ENCODE measurements around the gene EXOSC2. TPM values are rescaled to one million over a fixed set of nuclear protein-coding genes. Genes with fewer than 3 reads are reported as not detected.

The EXOSC2 gene
- total and polyA plus RNA-seq, 2 of the 13 experiments (the other 11 are each of a cell fraction or from before 2014, with no cell fraction given), result 27.5 to 63.8 TPM

GRCh38 chr9:130667120-130667435, 26.5 kb upstream of the EXOSC2 start:
- H3K27ac ChIP-seq (ENCODE audit: extremely low read length, insufficient read depth, low read length), result no peak overlapping the region
- DNase-seq (ENCODE audit: low spot score), result no peak
- H2AFZ ChIP-seq (ENCODE audit: low read length), result no peak overlapping the region
- TF ChIP-seq SP4 (CRISPR knock-in tag; IDR thresholded peaks at IDR 0.05) (no peak), ATF7-NPFF (CRISPR knock-in tag; IDR thresholded peaks at IDR 0.05; ENCODE audit: low read depth) (no peak), ZNF362 (CRISPR knock-in tag; IDR thresholded peaks at IDR 0.05; ENCODE audit: borderline replicate concordance) (no peak), SKIL (CRISPR knock-in tag; IDR thresholded peaks at IDR 0.05; ENCODE audit: borderline replicate concordance) (no peak), AGO1 (IDR thresholded peaks at IDR 0.05; ENCODE audit: low read depth, low read length, poor library complexity, severe bottlenecking) (no peak), ZNF331 (CRISPR knock-in tag; IDR thresholded peaks at IDR 0.05) (no peak), PBX2 (CRISPR knock-in tag; IDR thresholded peaks at IDR 0.05) (no peak), ZNF264 (CRISPR knock-in tag; IDR thresholded peaks at IDR 0.05) (no peak), GTF3A (CRISPR knock-in tag; conservative IDR thresholded peaks at IDR 0.05) (no peak), ARNT (IDR thresholded peaks at IDR 0.05) (no peak), ZNF530 (CRISPR knock-in tag; IDR thresholded peaks at IDR 0.05; ENCODE audit: low read depth) (no peak), ZNF337 (CRISPR knock-in tag; IDR thresholded peaks at IDR 0.05; ENCODE audit: borderline replicate concordance, low read depth) (no peak), MIXL1 (CRISPR knock-in tag; IDR thresholded peaks at IDR 0.05) (no peak), ATF6 (CRISPR knock-in tag; conservative IDR thresholded peaks at IDR 0.05) (no peak), ZNF451 (CRISPR knock-in tag; IDR thresholded peaks at IDR 0.05) (no peak), SOX6 (IDR thresholded peaks at IDR 0.05) (no peak), SOX6 (CRISPR knock-in tag; IDR thresholded peaks at IDR 0.05) (no peak), ZBTB21 (CRISPR knock-in tag; IDR thresholded peaks at IDR 0.05) (no peak), ZNF879 (CRISPR knock-in tag; IDR thresholded peaks at IDR 0.05) (no peak)
- POLR2A ChIA-PET, result no interaction called here
- H4K20me1 ChIP-seq (ENCODE audit: insufficient read depth, low read length), result no peaks in the 10 kb centered on the region
- CTCF ChIA-PET (ENCODE audit: low intra/inter-chr PET ratio, low total read pairs), result no interaction called here
- no peaks in the 10 kb centered on the region for H3K9me3 ChIP-seq (ENCODE audit: low read length)
- intact Hi-C loops (cut with micrococcal nuclease; ENCODE audit: unreplicated experiment), result no loop called here
- H3K36me3 ChIP-seq (replicated peaks in 1 of 2; ENCODE audit: control insufficient read depth in 1 of 2, insufficient read depth in 2 of 2, low read length in 2 of 2), result no peaks in the 10 kb centered on the region
- no peak for FAIRE-seq
- in situ Hi-C loops (cut with HindIII; ENCODE audit: extremely low pct_ligation_motif_present, low pct_unique_long_range_greater_than_20kb), result no loop called here
- no TSS peak for BruUV-seq (replicated peaks)
- no peak overlapping the region for H3K9ac ChIP-seq (ENCODE audit: insufficient read depth, low read depth, low read length)
- no peak for ATAC-seq
- 7% methylated on average over 2 of the region's 4 CpGs for WGBS (ENCODE audit: low lambda C conversion rate)
- no peak overlapping the region for H3K4me2 ChIP-seq (ENCODE audit: low read depth, low read length)
- peaks cover 10% of the 10 kb centered on the region; the same call in 1 of the 2 replicates for H3K4me1 ChIP-seq (ENCODE audit: insufficient read depth, low read length)
- peaks cover 25 to 78% of the 10 kb centered on the region in 2 experiments for H3K27me3 ChIP-seq (ENCODE audit: control insufficient read depth in 1 of 2, insufficient read depth in 2 of 2, low read length in 2 of 2)
- H3K79me2 ChIP-seq (ENCODE audit: insufficient read depth, low read length), result no peaks in the 10 kb centered on the region
- no peak overlapping the region for H3K4me3 ChIP-seq (replicated peaks in 1 of 3; ENCODE audit: insufficient read depth in 1 of 3, low read depth in 2 of 3, low read length in 3 of 3)
